ENCODE data around the gene PCDHGA12.

The PCDHGA12 gene

GRCh38 chr5:141430332-141431113 lies at the start of gene PCDHGA12:
Gene PCDHGA12 (plus strand): TSS chr5:141430507. CDS start chr5:141430760, 253 bp downstream.
- Histone ChIP-seq H3K9me3 (ENCODE audit: insufficient read depth, low read depth, low read length) (no peaks in the 10 kb centered on the region), H3K4me2 (ENCODE audit: low read depth, low read length, poor library complexity, severe bottlenecking) (no peak within 1 kb of the TSS), H3K9ac (ENCODE audit: low read depth, low read length, poor library complexity, severe bottlenecking) (no peak within 1 kb of the TSS)

GRCh38 chr5:141382469-141383294 lies 47.6 kb upstream of the PCDHGA12 start, which contains the start of gene PCDHGA7:
Gene PCDHGA7 (plus strand): TSS chr5:141382742. CDS start chr5:141382900, 158 bp downstream.
- Histone ChIP-seq H3K4me2 (ENCODE audit: low read depth, low read length, poor library complexity, severe bottlenecking) (no peak within 1 kb of the TSS), H3K36me3 (ENCODE audit: insufficient read depth, low read length) (no peaks in the 10 kb centered on the region), H3F3A (ENCODE audit: low read depth) (no peaks in the 10 kb centered on the region), H3K9me2 (replicated peaks; ENCODE audit: low read depth, low read length) (no peaks in the 10 kb centered on the region), H3K4me3 (ENCODE audit: low read length, poor library complexity, severe bottlenecking) (no peak within 1 kb of the TSS), H3K79me2 (ENCODE audit: insufficient read depth, low read length) (no peaks in the 10 kb centered on the region), H3K9me3 (ENCODE audit: insufficient read depth, low read depth, low read length) (no peaks in the 10 kb centered on the region), H4K20me1 (ENCODE audit: insufficient read depth, low read length, poor library complexity, severe bottlenecking) (no peaks in the 10 kb centered on the region), H3K27me3 (ENCODE audit: insufficient read depth, low read length, poor library complexity, severe bottlenecking) (no peaks in the 10 kb centered on the region), H2AFZ (ENCODE audit: low read length) (no peak within 1 kb of the TSS), H3K9ac (ENCODE audit: low read depth, low read length, poor library complexity, severe bottlenecking) (no peak within 1 kb of the TSS), H3K4me1 (ENCODE audit: insufficient read depth, low read length, poor library complexity, severe bottlenecking) (no peaks in the 10 kb centered on the region)
- no peak for TF ChIP-seq CTCF (conservative IDR thresholded peaks at IDR 0.05; ENCODE audit: low read length)
- no peak for TF ChIP-seq EZH2phosphoT487 (IDR thresholded peaks at IDR 0.05; ENCODE audit: borderline replicate concordance)

More at GRCh38 chr5:141430332-141431113, at the start of gene PCDHGA12:
- H3F3A ChIP-seq (ENCODE audit: low read depth): no peaks in the 10 kb centered on the region
- H3K4me1 ChIP-seq (ENCODE audit: insufficient read depth, low read length, poor library complexity, severe bottlenecking): no peaks in the 10 kb centered on the region
- no peaks in the 10 kb centered on the region for H3K9me2 ChIP-seq (replicated peaks; ENCODE audit: low read depth, low read length)
- H3K4me3 ChIP-seq (ENCODE audit: low read length, poor library complexity, severe bottlenecking): no peak within 1 kb of the TSS
- H3K36me3 ChIP-seq (ENCODE audit: insufficient read depth, low read length): no peaks in the 10 kb centered on the region
- no peak within 1 kb of the TSS for H2AFZ ChIP-seq (ENCODE audit: low read length)
- H4K20me1 ChIP-seq (ENCODE audit: insufficient read depth, low read length, poor library complexity, severe bottlenecking): no peaks in the 10 kb centered on the region
- H3K79me2 ChIP-seq (ENCODE audit: insufficient read depth, low read length): no peaks in the 10 kb centered on the region
- no peak for TF ChIP-seq EZH2phosphoT487 (IDR thresholded peaks at IDR 0.05; ENCODE audit: borderline replicate concordance)
- TF ChIP-seq CTCF (conservative IDR thresholded peaks at IDR 0.05; ENCODE audit: low read length): no peak; the same call in 1 of the 2 replicates
- H3K27me3 ChIP-seq (ENCODE audit: insufficient read depth, low read length, poor library complexity, severe bottlenecking): no peaks in the 10 kb centered on the region

GRCh38 chr5:141383345-141383744 lies 47.0 kb upstream of the PCDHGA12 start:
- no peak for TF ChIP-seq EZH2phosphoT487 (IDR thresholded peaks at IDR 0.05; ENCODE audit: borderline replicate concordance)
- TF ChIP-seq CTCF (conservative IDR thresholded peaks at IDR 0.05; ENCODE audit: low read length): no peak
- H3K27me3 ChIP-seq (ENCODE audit: insufficient read depth, low read length, poor library complexity, severe bottlenecking): no peaks in the 10 kb centered on the region
- H3K79me2 ChIP-seq (ENCODE audit: insufficient read depth, low read length): no peaks in the 10 kb centered on the region
- H4K20me1 ChIP-seq (ENCODE audit: insufficient read depth, low read length, poor library complexity, severe bottlenecking): no peaks in the 10 kb centered on the region
- no peak overlapping the region for H3K9ac ChIP-seq (ENCODE audit: low read depth, low read length, poor library complexity, severe bottlenecking)
- H2AFZ ChIP-seq (ENCODE audit: low read length): no peak overlapping the region
- no peak overlapping the region for H3K4me2 ChIP-seq (ENCODE audit: low read depth, low read length, poor library complexity, severe bottlenecking)
- H3F3A ChIP-seq (ENCODE audit: low read depth): no peaks in the 10 kb centered on the region
- no peaks in the 10 kb centered on the region for H3K9me2 ChIP-seq (replicated peaks; ENCODE audit: low read depth, low read length)
- H3K36me3 ChIP-seq (ENCODE audit: insufficient read depth, low read length): no peaks in the 10 kb centered on the region
- no peaks in the 10 kb centered on the region for H3K4me1 ChIP-seq (ENCODE audit: insufficient read depth, low read length, poor library complexity, severe bottlenecking)
- no peaks in the 10 kb centered on the region for H3K9me3 ChIP-seq (ENCODE audit: insufficient read depth, low read depth, low read length)
- H3K4me3 ChIP-seq (ENCODE audit: low read length, poor library complexity, severe bottlenecking): no peak overlapping the region
